Fibroblast of skin of right quadriceps (primary cell): ENCODE results near the gene CCDC50.

Source experiments
- DNase-seq: peaks from one replicate; pipeline ENCODE4 v3.0.0-alpha.2; 2013

CCDC50 gene

GRCh38 chr3:191430103-191430502, 100.9 kb downstream of the CCDC50 start:
- DNase-seq = no peak

DNA sequence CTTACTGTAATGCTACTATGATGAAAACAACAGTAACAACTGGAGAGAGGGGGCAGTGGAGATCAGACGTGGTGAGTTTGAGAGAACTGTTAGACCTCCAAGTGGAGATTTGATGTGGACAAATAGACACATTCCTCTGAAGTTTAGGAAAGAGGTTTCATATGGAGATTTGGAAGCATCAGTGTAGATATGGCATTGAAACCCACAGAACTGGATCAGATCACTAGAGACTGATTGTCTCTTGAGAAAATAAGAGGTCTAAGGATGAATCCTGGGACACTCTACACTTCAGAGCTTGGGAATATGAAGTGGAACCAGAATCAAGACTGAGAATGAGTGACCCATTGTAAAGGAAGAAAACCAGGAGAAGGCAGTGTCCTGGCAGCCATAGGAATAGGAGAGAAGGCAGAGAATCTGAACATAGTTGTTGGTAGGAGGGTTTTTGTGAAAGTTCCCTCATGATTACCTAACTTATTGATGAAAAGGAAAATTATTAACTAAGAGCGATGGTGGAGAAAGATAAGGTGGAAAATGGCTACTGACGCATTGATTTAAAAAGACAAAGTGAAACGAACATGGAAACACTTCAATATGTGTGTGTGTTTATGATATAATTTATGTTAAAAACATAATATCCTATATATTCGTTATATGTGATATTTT, 102.1 kb downstream of the CCDC50 start:
- no peak for DNase-seq

DNA sequence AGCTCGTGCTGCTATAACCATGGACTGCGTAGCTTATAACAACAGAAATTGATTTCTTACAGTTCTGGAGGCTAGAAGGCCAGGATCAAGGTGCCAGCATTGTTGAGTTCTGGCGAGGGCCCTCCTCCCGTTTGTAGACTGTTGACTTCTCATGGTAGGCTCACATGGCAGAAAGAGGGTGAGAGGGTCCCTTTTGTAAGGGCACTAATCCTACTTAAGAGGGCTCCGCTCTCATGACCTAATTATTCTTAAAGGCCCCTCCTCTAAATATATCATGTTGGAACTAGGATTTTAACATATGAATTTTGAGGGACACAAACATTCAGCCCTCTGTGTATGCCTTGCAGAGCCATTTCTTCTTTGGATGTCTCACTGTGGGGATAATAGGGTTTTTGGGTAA, 103.0 kb downstream of the CCDC50 start:
- DNase-seq = no peak

DNA sequence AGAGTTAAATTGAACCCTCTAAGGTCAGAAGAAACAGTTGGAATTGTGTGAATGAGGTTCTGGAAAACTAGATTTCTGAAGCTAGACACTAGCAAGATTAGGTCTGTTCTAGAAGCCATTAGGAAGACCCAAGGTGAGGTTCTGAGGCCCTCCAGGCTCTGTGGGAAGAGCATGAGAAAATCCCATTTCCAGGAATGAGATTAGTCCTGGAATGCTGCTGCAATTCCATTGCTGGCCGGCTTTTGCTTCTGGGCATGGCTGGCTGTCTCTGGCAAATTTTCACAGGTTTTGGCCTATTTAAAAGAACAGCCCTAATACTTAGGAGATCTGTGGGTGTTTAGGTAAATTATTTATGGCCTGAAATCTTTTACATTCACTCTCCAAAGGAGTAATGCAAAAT, 104.8 kb downstream of the CCDC50 start:
- DNase-seq = no peak

DNA sequence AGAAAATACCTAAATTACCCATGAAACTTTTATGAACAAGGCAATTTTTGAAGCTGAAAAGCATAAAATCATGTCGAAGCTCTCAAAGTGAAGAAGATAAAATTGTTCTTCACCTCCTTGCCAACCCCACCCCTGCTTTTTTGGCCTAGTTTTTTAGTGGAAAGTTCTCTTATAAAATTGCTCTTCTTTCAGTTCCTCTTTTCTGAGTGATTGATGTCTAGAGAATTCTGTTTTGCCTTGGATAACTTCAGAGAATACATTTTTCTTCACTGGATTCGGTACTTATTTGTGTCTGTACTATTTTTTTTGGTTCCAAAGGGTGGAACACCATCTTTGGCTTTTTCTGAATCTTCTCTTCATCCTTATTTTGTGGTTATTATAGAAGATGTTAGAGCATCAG, 106.8 kb downstream of the CCDC50 start:
- no peak for DNase-seq

- DNase-seq = no peak
Observed at GRCh38 chr3:191438150-191438814, 109.1 kb downstream of the CCDC50 start.

- no peak for DNase-seq
Observed at GRCh38 chr3:191440532-191440931, 111.3 kb downstream of the CCDC50 start.

- DNase-seq = no peak
Observed at GRCh38 chr3:191441687-191442086, 112.5 kb downstream of the CCDC50 start.

GRCh38 chr3:191444569-191444968, 115.4 kb downstream of the CCDC50 start:
- DNase-seq = no peak
